GM18907 (cell line): Measurements from ENCODE around the gene IQSEC3.
"Not testable (repeated sequence)": the region's sequence is repeated elsewhere in the genome, so short reads cannot be mapped to it uniquely, and the experiment has no call there.

Source experiments
- ATAC-seq: cut with Tn5 transposase; IDR thresholded peaks from one replicate; pipeline ENCODE4 v1.9.1; 2021; ENCODE audit warnings: mild to moderate bottlenecking, moderate library complexity; ENCODE audit not compliant: unreplicated experiment

Gene IQSEC3

GRCh38 chr12:66428-66781 lies at the start of gene IQSEC3:
IQSEC3 (plus strand) TSS chr12:66767; CDS start chr12:66883, 116 bp downstream.
- not testable (repeated sequence) for ATAC-seq

DNA sequence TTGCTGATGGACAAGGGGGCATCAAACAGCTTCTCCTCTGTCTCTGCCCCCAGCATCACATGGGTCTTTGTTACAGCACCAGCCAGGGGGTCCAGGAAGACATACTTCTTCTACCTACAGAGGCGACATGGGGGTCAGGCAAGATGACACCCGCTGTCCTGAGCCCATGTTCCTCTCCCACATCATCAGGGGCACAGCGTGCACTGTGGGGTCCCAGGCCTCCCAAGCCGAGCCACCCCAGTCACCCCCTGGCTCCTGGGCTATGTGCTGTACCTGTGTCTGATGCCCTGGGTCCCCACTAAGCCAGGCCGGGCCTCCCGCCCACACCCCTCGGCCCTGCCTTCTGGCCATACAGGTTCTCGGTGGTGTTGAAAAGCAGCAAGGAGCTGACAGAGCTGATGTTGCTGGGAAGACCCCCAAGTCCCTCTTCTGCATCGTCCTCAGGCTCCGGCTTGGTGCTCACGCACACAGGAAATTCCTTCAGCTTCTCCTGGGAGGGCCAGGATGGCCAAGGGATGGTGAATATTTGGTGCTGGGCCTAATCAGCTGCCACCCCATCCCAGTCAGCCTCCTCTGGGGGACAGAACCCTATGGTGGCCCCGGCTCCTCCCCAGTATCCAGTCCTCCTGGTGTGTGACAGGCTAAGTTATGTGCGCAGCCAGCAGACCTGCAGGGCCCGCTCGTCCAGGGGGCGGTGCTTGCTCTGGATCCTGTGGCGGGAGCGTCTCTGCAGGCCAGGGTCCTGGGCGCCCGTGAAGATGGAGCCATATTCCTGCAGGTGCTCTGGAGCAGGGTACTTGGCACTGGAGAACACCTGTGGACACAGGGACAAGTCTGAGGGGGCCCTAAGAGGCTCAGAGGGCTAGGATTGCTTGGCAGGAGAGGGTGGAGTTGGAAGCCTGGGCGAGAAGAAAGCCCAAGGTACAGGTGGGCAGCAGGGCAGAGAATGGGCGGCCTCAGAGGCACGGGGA lies 48.9 kb upstream of the IQSEC3 start:
- not testable (repeated sequence) for ATAC-seq

GRCh38 chr12:18821-19567 lies 47.6 kb upstream of the IQSEC3 start:
- not testable (repeated sequence) for ATAC-seq

DNA sequence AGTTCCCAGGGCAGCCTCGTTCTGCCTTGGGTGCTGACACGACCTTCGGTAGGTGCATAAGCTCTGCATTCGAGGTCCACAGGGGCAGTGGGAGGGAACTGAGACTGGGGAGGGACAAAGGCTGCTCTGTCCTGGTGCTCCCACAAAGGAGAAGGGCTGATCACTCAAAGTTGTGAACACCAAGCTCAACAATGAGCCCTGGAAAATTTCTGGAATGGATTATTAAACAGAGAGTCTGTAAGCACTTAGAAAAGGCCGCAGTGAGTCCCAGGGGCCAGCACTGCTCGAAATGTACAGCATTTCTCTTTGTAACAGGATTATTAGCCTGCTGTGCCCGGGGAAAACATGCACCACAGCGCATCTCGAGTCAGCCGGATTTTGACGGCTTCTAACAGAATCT lies 46.7 kb upstream of the IQSEC3 start:
- ATAC-seq = not testable (repeated sequence)

- ATAC-seq = no peak
Measured at GRCh38 chr12:20757-21156, 45.8 kb upstream of the IQSEC3 start.

GRCh38 chr12:21301-22189 lies 45.0 kb upstream of the IQSEC3 start:
- ATAC-seq = no peak

GRCh38 chr12:22190-22529 lies 44.4 kb upstream of the IQSEC3 start:
- ATAC-seq = no peak

DNA sequence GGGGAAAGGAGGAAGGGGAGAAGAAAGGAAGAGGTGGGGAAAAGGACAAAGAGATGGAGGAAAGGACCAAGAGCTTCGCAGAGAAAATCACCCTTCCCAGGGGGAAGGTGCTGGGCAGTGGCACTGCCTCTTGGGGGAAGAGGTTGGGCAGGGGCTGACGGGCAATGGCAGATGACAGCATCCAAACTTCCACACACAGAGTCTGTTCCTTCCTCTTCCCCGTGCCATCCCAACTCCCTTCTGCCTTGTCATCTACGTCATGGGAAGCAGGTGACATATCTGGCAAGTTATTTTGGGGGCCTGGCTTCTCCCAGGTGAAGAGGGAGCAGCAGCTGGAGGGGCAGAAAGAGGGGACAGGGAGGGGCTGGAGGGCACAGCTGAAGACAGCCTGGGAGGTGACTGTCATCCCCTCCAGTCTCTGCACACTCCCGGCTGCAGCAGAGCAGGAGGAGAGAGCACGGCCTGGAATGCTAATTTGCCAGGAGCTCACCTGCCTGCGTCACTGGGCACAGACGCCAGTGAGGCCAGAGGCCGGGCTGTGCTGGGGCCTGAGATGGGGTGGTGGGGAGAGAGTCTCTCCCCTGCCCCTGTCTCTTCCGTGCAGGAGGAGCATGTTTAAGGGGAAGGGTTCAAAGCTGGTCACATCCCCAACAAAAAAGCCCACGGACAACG lies 43.9 kb upstream of the IQSEC3 start:
- ATAC-seq = no peak

- ATAC-seq = not testable (repeated sequence)
Measured at GRCh38 chr12:27904-28303, 38.7 kb upstream of the IQSEC3 start.

DNA sequence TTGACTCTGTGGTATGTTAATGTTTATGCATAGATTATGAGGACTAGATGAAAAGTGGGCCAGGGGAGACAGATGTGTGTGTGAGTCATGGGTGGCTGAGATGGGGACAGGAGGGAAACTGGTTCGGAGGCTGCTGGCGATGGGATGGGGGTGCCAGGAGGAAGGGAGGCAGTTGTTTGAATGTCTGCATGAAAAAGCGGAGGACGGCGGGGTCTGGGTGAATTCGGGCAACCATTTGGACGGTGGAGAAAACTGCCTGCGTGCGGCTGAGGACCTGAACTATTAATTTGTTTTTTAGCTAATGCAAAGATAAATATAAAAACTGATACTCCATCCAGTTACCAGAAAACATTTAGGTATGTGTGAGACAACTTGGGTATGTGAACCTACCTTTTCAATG lies 27.8 kb upstream of the IQSEC3 start:
- ATAC-seq = not testable (repeated sequence)

- ATAC-seq = not testable (repeated sequence)
Measured at GRCh38 chr12:39555-40265, 26.9 kb upstream of the IQSEC3 start.

GRCh38 chr12:44352-44751 lies 22.2 kb upstream of the IQSEC3 start:
- ATAC-seq = not testable (repeated sequence)

DNA sequence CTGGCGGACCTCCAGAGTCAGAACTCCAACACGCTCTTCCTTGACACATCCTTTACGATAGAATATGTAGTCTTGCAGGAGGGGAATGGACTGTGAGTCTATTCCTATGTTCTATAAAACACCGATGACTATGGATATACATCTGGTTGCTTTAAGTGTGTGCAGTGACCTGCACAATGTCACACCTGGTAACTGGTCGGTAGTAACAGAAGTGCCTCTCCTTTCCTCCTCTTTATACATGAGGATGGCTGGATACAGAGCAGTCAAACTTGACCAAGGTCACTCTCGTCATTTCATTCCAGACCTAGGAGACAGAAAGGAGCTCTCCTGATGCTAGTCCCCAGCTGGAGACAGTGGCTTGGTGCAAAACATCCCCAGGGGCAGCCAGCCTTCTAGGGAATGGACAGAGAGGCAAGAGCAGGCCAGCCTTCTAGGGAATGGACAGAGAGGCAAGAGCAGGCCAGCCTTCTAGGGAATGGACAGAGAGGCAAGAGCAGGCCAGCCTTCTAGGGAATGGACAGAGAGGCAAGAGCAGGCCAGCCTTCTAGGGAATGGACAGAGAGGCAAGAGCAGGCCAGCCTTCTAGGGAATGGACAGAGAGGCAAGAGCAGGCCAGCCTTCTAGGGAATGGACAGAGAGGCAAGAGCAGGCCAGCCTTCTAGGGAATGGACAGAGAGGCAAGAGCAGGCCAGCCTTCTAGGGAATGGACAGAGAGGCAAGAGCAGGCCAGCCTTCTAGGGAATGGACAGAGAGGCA lies 21.2 kb upstream of the IQSEC3 start:
- not testable (repeated sequence) for ATAC-seq

DNA sequence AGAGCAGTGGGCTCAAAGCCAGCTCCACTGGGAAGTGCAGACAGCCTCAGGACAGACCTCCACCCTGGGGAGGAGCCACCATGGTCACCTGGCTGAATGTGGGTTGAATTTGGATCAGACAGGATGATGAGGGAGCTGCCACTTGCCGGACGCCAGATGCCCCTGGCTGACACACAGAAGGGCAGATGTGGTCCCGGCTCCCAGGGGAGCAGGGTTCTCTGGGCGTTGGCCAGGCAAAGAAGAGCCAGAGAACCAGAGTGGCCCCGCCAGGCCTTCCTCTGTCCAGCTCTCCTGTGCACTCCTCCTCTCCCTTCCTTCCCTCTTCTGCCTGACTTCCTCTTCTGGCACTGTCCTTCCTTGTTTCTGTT lies 20.6 kb upstream of the IQSEC3 start:
- not testable (repeated sequence) for ATAC-seq

DNA sequence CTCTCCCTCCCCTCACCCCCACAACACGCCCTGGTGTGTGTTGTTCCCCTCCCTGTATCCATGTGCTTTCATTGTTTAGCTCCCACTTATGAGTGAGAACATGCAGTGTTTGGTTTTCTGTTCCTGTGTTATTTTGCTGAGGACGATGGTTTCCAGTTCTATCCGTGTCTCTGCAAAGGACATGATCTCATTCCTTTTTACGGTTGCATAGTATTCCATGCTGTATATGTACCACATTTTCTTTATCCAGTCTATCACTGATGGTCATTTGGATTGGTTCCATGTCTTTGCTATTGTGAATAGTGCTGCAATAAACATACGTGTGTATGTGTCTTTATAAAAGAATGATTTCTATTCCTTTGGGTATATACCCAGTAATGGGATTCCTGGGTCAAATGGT lies 20.0 kb upstream of the IQSEC3 start:
- not testable (repeated sequence) for ATAC-seq

GRCh38 chr12:47699-48226 lies 18.8 kb upstream of the IQSEC3 start:
- ATAC-seq = not testable (repeated sequence)

DNA sequence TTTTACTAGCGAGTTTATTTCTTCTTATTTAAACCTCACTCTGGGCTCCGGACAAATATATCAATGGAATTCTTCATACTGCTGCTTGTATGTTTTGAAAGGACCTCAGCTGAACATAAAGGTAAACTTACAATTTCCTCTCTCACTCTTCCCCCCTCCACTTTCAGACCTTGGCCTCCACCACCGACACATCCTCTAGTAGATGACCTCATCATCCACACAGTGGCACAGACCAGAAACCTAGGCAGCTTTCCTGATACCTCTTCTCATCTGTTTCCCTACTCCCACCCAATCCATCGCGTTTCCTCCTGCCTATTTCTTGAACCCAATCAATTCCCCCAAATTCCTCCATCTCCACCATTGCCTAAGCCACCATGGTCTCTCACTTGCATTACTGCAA lies 17.4 kb upstream of the IQSEC3 start:
- ATAC-seq = not testable (repeated sequence)

- not testable (repeated sequence) for ATAC-seq
Measured at GRCh38 chr12:51087-51486, 15.5 kb upstream of the IQSEC3 start.

DNA sequence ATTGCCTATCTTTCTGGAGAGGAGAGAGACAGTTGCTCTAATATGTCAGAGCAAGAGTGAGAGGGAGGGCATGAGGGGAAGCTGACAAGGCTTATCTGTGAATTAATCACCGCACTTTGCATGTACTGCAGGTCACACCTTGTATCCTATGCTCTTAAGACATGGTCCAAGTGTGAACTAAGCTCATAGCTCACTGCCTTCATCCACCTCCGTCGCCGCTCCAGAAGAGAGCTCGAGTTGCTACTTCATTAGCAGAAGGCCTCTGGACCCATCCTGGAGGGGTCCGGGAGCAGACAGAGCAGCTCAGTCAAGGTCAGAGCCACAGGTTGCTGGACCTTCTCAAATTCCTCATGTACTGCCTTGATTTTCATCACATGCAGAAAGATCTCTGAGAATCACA lies 14.6 kb upstream of the IQSEC3 start:
- not testable (repeated sequence) for ATAC-seq
